T-helper 2 cell treated with Interferon-gamma antibody and Interleukin-4, amounts not matched to agents 100 ng/mL and 5 ng/mL, for 36 hours (primary cell): ENCODE data around the gene YWHAH. TPM values are rescaled to one million over a fixed set of nuclear protein-coding genes. Genes with fewer than 3 reads are reported as not detected.

Experiments used
- intact Hi-C: fragments of 100-400 bp; cut with micrococcal nuclease; formaldehyde crosslinking; loops from one replicate; pipeline ENCODE4 v1.15.1; 2023
- total RNA-seq: library from RNA; stranded (reverse); gene quantifications from 2 replicates; pipeline ENCODE4 v1.2.3, GENCODE V29; 2022

Gene YWHAH
- total RNA-seq, 1 donor from 2014 or later: 178 TPM

GRCh38 chr22:31923136-31923535 is 21.2 kb upstream of the YWHAH start:
- intact Hi-C loops: no loop called here

- intact Hi-C loops: no loop called here
These were observed 20.6 kb upstream of the YWHAH start for GRCh38 chr22:31923747-31924146.

GRCh38 chr22:31925056-31925455 is 19.3 kb upstream of the YWHAH start:
- intact Hi-C loops: no loop called here

- intact Hi-C loops: no loop called here
These were observed 18.3 kb upstream of the YWHAH start for GRCh38 chr22:31926024-31926423.

- intact Hi-C loops: no loop called here
These were observed 17.4 kb upstream of the YWHAH start for GRCh38 chr22:31926969-31927368.

DNA sequence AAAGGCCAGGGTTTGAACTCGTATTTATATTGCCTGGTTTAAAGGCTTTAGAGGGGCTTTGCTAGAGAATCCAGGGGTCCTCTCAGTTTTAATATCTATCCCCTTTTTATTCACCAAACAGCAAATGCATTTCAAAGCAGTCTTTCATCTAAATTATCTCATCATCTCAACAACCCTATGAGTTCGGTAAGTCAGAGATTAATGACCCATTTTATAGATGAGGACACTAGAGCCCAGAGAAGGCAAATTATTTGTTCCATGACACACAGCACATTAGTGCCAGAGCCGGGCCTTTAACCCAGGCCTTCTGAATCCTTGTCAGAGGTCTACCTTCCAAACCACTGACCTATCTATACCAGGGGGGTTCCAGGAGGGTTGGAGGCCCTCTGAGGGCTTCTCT is 16.8 kb upstream of the YWHAH start:
- intact Hi-C loops: no loop called here

DNA sequence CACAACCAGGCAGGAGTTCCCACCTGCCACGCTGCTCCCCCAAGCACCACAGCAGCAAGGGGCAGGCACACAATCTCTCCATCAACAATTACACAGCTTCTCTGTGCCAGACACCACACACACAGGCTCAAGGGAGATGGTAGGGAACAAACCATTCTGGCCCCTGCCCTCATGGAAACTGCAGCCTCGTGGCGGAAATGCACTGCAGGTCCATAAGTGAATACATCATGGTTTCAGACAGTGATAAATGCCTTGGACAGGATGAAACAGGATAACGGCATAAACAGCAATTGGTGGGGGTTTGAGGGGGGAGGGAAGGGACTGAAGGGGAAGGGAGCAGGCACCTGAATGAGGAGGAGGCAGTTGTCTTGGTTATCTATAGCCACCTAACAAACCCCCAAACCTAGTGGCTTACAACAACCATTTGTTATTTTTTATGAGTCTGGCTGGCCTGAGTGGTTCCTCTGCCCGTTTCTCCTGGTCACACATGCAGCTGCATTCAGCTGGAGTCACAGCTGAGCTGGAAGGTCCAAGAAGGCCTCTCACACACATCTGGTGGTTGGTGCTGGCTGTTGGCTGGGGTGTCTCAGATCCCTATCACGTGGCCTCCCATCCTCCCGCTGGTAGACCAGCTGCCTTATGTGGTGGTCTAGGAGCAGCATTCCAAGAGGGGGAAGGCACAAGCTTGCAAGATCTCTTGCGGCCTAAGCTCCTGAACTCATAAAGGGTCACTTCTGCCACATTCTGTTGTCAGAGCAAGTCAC is 15.0 kb upstream of the YWHAH start:
- intact Hi-C loops: no loop called here

DNA sequence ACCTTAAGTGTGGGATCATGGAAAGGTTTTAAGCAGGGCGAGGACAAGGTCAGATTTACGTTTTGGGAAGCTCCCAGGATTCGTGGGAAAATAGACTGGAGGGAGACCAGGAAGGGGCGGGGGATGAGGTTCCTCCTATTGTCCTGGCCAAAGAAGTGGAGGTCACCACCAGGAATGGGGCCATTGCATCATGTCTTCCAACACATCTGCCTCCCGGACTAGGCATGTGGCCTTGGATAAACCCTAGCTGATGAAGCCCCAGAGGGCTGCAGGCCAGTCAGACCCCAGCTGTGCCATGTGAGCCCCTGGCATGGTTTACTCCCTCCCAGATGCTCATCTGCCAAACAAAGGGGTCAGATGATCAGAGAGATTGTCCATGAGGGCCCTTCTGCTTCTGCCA is 11.5 kb upstream of the YWHAH start:
- intact Hi-C loops: no loop called here

DNA sequence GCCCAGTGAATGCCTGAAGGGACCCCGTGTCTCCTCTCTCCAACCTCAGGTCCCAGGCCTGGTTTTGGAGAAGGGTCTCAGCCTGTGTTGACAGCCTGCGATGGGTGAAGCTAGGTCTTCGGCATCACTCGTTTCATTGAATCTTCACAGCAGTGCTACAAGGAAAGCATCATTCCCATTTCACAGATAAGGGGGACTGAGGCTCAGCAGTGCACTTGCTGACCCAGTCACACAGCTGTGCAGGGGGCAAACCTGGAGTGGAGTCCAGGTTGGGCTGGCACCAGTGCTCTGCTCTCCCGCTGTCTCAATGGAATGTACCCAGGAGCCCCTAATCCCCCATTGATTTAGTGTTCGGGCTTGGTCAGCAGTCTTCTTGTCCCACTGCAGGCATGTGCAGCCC is 10.9 kb upstream of the YWHAH start:
- intact Hi-C loops: no loop called here

DNA sequence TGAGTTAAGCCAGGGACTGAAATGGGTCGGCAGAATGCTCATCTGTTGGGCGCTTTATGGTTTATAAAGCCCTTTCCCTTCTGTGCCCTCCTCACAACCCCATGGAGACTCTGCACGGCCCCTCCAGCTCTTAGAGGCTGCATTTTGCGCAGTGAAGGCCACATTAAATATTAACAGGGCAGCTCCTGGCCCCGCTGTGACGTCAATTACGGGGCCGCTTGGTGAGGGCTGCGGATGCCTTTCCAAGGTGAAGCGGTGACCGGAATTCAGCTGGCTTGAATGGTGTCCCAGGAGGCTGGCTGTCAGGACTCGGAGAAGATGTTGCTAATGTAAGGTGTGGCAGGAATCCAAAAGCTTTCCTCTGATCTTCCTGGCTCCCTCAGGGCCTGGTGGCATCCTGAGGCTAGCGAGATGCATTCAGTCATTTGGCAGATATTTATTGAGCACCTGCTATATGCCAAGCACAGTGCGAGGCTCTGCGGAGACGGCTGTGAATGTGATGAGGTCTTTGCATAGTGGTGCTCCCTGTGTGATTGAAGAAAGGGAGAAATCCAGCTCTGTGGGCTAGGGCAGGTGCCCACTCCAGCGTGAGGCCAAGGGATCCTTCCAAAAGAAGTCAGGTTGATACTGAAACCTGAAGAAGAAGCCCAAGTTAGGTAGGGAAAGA is 10.4 kb upstream of the YWHAH start:
- intact Hi-C loops: no loop called here

DNA sequence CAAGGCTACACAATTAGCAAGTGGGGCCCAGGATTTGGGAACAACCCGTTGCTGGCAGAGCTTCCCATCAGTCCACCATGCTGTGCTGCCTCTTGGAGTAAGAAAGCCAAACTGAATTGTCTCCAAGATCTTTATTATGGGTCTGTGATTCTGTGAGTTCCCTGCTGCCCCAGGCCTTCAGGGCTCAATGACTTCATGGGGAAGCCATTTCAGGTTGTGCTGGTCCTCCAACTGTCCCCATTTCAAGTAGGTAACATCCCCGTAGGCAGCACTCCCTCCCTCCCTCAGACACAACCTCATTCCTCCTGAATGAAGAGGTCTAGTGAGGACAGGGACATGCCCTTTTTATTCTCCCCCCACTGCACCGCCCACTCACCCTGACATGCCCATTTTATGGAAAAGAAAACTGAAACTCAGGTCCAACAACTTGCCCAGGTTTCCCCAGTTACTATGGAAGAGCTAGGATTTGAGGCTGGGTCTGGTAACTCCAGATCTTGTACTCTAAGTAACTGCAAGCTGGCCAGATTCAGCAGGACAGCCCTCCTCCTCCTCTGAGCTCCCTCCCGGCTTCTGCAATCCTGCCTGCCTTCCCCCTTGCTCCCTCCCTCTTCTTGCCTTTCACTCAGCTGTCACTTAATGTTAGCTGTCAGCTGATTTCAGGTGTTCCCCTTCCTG is 8.2 kb upstream of the YWHAH start:
- intact Hi-C loops: no loop called here

- intact Hi-C loops: no loop called here
These were observed 7.0 kb upstream of the YWHAH start for GRCh38 chr22:31937341-31937740.

GRCh38 chr22:31938296-31938695 is 6.0 kb upstream of the YWHAH start:
- intact Hi-C loops: no loop called here

- intact Hi-C loops: no loop called here
These were observed 3.8 kb upstream of the YWHAH start for GRCh38 chr22:31940506-31940905.

DNA sequence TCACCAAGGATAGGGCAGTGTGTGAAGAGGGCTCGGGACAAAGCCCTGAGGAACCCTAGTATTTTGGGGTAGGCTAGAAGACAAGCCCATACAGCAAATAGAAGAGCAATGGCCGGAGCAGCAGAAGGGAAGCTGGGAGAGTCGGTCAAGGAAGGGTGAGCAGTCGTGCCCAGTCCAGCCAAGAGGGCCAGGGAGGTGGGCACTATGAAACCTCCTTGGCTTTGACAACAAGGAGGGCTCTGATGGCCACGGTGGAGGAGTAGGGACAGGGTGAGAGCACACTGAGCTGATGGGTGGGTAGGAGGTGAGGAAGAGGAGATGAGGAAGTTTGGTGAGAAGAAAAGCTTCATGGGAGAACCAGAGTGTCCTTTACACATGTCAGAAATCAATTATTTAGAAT is 2.2 kb upstream of the YWHAH start:
- intact Hi-C loops: no loop called here

DNA sequence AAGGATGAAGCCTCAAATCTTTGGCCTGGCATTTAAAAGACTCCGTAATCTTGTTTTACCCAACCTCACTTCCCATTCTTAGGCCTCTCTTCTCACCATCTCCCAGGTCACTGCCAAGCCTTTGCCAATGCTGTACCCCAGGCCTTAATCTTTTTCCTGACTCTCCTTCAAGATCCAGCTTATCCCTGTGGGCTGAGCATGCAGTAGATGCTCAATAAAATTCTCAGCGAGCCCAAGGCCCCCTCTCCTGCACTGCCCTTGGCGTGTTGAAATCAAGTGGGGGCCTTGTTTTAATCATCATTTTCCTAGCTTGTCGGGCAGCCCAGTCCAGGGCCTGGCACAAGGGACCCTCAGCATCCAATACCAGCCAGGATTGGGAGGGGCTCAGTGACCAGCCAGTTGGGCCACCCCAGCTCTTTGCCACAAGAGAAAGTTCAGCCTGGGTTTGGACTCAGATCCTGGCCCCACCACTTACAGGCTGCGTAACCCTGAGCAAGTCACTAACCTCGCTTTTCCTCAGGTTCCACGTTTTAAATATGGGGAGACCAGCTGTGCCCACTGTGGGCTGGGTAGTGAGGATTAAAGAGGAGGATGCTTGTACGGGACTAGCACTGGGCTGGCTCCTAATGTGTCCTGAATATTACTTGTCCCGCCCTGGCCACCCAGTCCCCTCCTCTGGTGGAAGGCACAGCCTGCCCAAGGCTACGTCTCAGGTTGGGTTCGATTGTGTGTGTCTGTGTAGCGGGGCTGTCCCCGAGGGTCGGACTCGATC is 943 bp upstream of the YWHAH start:
- intact Hi-C loops: no loop called here

- intact Hi-C loops: loop anchor here (1.0 to 2.0 kb wide), 5 partner anchors 26 to 529 kb away; partner anchors contain the start of genes FBXO7, PISD, PRR14L and SFI1
These were observed 536 bp downstream of the YWHAH start for GRCh38 chr22:31944700-31945442.

DNA sequence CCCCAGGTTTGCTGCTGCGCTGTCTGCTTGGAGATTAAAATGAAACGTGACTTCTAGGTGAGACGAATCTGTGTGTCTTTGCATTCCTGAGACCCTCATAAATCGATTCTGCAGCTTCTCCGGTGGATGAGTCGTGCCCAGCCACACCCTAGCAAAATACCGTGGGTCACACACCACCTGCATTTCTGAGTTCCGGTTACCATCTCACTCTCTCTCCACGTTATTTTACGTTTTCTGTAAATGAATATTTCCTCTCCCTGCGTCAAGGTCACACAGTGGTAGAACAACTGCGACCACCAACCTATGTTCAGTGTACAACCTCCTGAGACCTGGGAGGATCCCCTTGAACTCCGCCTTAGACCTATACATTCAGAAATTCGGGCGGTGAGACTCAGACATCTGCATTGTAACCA is 1.1 kb downstream of the YWHAH start:
- intact Hi-C loops: loop anchor here (2.0 kb wide), 1 partner anchor 25 kb away; no protein-coding TSS in a partner anchor

DNA sequence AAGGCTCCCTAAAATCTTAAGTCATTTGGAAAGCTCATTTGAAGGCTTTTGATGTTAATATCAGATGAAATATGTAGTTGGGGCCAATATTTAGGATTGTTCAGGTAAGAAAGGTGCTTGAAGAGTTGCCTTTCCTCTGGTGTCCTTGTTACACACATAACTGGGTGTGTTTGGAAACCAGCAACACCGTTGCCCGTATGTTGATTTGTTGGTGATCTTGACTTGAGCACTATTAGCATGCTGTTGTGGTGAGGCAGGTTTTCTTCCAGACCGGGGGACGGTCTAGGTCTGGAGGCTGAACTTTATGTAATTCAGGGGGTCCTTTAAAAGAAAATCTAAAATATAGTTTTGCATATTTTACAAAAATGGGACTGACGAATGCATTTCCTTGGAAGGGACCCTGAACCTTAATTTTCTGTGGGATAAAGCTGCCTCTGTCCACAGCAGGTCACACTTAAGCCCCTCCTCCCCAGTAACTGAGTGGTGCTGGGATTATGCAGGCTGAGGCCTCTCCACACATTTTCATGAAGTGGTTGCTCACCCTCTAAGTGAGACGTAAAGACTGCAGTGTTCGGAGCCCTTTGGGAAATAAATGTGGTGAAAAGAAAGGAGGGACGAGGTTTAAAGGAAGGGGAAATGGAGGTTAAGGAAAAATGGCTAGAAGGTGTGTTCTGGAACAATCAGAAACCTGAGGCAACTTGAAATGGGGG is 1.8 kb downstream of the YWHAH start:
- intact Hi-C loops: loop anchor here (2.0 kb wide), 1 partner anchor 25 kb away; no protein-coding TSS in a partner anchor

DNA sequence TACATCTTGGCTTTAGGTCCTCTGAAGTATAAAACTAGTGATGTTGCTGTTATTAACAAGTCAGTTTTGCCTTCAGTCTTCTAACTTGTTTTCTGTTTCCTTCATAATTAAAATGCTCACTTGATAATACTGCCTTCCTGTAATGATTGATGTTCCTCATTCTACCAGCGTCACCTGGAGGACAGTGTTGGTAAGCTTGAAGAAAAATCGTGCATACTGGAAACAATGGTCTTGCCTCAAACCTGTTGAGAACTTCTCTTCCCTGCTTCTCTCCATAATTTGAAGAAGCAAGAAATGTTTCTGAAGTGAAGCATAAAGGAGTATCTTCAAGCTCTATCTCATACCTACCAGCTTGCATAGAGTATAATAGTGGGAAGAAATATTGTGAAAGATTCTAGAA is 3.0 kb downstream of the YWHAH start:
- intact Hi-C loops: loop anchor here (1.0 kb wide), 1 partner anchor 282 kb away; no protein-coding TSS in a partner anchor
